ENCODE results near the gene MPP3.

The MPP3 gene

DNA sequence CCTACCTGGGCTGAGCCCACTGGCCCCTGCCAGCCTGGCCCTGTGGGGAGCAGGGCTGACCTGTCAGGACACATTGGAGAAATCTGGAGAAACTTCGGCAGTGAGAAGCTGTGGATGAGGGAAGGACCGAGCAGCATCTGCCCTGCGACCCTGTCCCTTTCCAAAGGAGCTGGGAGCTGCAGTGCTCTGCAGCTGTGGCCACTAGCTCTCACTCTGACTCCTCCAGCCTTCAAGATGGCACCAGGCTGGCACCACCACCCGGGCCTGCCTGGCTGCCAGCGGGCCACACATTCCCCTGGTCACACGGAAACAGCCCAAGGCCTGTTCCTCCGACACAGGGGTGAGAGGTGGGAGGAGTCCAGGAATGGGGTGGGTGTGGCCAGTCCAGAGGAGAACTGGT, 44.1 kb upstream of the MPP3 start:
- H3K4me3 ChIP-seq (ENCODE audit: low read depth, low read length) = no peak overlapping the region
- H3K4me1 ChIP-seq (ENCODE audit: control insufficient read depth, insufficient read depth, low read length) = no peaks in the 10 kb centered on the region; the same call in 1 of the 2 replicates
- H3K27ac ChIP-seq (ENCODE audit: extremely low read depth, low read depth, low read length) = no peak overlapping the region
- CTCF ChIA-PET = interaction anchor here (0.7 to 6.1 kb wide), 11 partner anchors 9 to 165 kb away, joined by 4 to 106 read pairs (median 37); partner anchors contain the start of genes CD300LG and PPY
- peaks cover 3 to 41% of the 10 kb centered on the region in 2 experiments; a peak in 2 of 3 replicates for H3K36me3 ChIP-seq (ENCODE audit: control insufficient read depth in 2 of 2, insufficient read depth in 1 of 2, low read length in 2 of 2)
- TF ChIP-seq KLF9 (tag by site-specific recombination; IDR thresholded peaks at IDR 0.05; ENCODE audit: low read depth) (0 out of 2 replicates have a peak, but pooled peaks have one; percentile 42), ZNF701 (tag by site-specific recombination; IDR thresholded peaks at IDR 0.05) (no peak)
- H3K9me3 ChIP-seq (ENCODE audit: control insufficient read depth, insufficient read depth, low read depth, low read length) = no peaks in the 10 kb centered on the region
- POLR2A ChIA-PET = interaction anchor here (1.3 kb wide), 1 partner anchor 62 kb away, joined by 3 read pairs; no protein-coding TSS in a partner anchor

DNA sequence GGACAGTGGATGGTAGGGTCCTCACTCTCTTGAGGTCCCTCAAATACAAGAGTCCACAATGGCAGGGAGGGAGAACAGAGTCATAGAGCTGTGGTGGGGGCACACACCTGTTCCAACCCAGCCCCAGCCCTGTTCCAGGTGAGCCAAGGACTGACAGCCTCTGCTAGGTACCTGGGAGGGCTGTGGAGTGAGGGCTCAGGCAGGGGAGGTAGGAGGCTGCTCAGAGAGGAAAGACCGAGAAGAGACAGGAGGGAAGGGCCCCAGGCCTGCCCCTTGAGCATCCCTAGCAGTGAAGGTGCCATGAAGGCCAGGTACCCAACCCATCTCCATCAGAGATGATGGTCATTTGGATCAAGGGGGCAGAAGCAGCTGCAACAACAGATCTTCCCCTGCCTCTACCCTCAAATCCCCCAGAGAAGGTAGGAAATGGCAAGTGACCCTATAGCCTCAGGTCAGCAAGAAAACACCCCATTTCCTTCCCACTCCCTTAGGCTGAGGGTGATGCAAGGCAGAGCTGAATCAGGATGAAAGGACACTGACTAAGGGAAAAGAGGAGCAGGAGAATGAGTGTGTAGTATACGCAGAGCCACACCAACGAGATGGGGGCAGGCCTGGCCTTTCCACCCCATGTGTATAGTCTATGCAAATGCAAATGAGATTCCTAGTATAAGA, 42.7 kb upstream of the MPP3 start:
- CTCF ChIA-PET = interaction anchor here (0.5 to 3.7 kb wide), 3 partner anchors 30 to 203 kb away, joined by 3 to 55 read pairs (median 5); no protein-coding TSS in a partner anchor
- no peak for TF ChIP-seq ZNF266 (tag by site-specific recombination; IDR thresholded peaks at IDR 0.05; ENCODE audit: low read depth)
- POLR2A ChIA-PET = no interaction called here
- no peak overlapping the region for H3K27ac ChIP-seq (ENCODE audit: extremely low read depth, low read depth, low read length)
- H3K4me1 ChIP-seq (ENCODE audit: control insufficient read depth, insufficient read depth, low read length) = no peaks in the 10 kb centered on the region; the same call in 1 of the 2 replicates
- peaks cover 3 to 27% of the 10 kb centered on the region in 2 experiments; a peak in 2 of 3 replicates for H3K36me3 ChIP-seq (ENCODE audit: control insufficient read depth in 2 of 2, insufficient read depth in 1 of 2, low read length in 2 of 2)
- no peaks in the 10 kb centered on the region for H3K9me3 ChIP-seq (ENCODE audit: control insufficient read depth, insufficient read depth, low read depth, low read length)
- no peak overlapping the region for H3K4me3 ChIP-seq (ENCODE audit: low read depth, low read length)

DNA sequence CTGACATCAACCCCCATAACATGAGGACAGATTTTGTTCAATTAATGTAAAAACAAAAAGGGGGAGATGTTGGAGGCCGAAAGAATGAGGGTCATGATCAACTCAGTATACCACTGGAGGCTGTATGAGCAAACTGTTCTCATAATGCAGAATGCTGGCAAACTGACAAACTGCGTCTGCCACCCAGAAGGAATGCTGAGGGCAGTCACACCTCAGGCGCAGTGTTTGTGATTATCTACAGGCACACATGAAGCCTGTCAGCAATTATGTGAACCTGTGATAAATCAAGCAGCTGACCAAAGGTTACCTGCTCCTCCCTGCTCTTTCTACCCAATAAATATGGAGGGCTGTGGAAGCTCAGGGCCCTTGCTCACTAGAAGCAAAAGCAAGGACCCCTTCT, 41.3 kb upstream of the MPP3 start:
- Histone ChIP-seq H3K36me3 (ENCODE audit: control insufficient read depth in 2 of 2, insufficient read depth in 1 of 2, low read length in 2 of 2) (peaks cover 0 to 18% of the 10 kb centered on the region in 2 experiments; a peak in 2 of 3 replicates), H3K4me1 (ENCODE audit: control insufficient read depth, insufficient read depth, low read length) (no peaks in the 10 kb centered on the region; the same call in 1 of the 2 replicates), H3K9me3 (ENCODE audit: control insufficient read depth, insufficient read depth, low read depth, low read length) (no peaks in the 10 kb centered on the region), H3K4me3 (ENCODE audit: low read depth, low read length) (no peak overlapping the region), H3K27ac (ENCODE audit: extremely low read depth, low read depth, low read length) (no peak overlapping the region)
- ChIA-PET POLR2A (no interaction called here), CTCF (interaction anchor here (0.6 to 1.8 kb wide), 5 partner anchors 28 to 168 kb away, joined by 3 to 5 read pairs (median 4); no protein-coding TSS in a partner anchor)
- TF ChIP-seq HOXA7 (CRISPR knock-in tag; IDR thresholded peaks at IDR 0.05; ENCODE audit: borderline replicate concordance) (no peak), MZF1 (tag by site-specific recombination; IDR thresholded peaks at IDR 0.05; ENCODE audit: borderline replicate concordance) (no peak), ZBTB21 (tag by site-specific recombination; IDR thresholded peaks at IDR 0.05) (no peak), TCF7L2 (IDR thresholded peaks at IDR 0.05; ENCODE audit: borderline replicate concordance, low read depth, low read length) (no peak), ZNF341 (tag by site-specific recombination; IDR thresholded peaks at IDR 0.05; ENCODE audit: low read depth) (no peak), ZBTB1 (tag by site-specific recombination; IDR thresholded peaks at IDR 0.05) (no peak), ZSCAN23 (tag by site-specific recombination; IDR thresholded peaks at IDR 0.05) (no peak), ZNF394 (tag by site-specific recombination; IDR thresholded peaks at IDR 0.05; ENCODE audit: borderline replicate concordance) (no peak), SETDB1 (IDR thresholded peaks at IDR 0.05; ENCODE audit: insufficient read length, low read length) (no peak), GLIS1 (tag by site-specific recombination; IDR thresholded peaks at IDR 0.05) (no peak), ZNF558 (tag by site-specific recombination; IDR thresholded peaks at IDR 0.05) (no peak), ZNF274 (IDR thresholded peaks at IDR 0.05; ENCODE audit: low read length) (no peak), ZNF274 (tag by site-specific recombination; IDR thresholded peaks at IDR 0.05; ENCODE audit: borderline replicate concordance) (no peak), SP3 (tag by site-specific recombination; IDR thresholded peaks at IDR 0.05) (no peak), ZNF433 (tag by site-specific recombination; IDR thresholded peaks at IDR 0.05; ENCODE audit: low read depth) (no peak), ZNF473 (tag by site-specific recombination; IDR thresholded peaks at IDR 0.05) (no peak), ZNF214 (tag by site-specific recombination; IDR thresholded peaks at IDR 0.05; ENCODE audit: borderline replicate concordance) (no peak), ZNF175 (tag by site-specific recombination; IDR thresholded peaks at IDR 0.05) (no peak)
- TF ChIP-seq, protein P1, sequence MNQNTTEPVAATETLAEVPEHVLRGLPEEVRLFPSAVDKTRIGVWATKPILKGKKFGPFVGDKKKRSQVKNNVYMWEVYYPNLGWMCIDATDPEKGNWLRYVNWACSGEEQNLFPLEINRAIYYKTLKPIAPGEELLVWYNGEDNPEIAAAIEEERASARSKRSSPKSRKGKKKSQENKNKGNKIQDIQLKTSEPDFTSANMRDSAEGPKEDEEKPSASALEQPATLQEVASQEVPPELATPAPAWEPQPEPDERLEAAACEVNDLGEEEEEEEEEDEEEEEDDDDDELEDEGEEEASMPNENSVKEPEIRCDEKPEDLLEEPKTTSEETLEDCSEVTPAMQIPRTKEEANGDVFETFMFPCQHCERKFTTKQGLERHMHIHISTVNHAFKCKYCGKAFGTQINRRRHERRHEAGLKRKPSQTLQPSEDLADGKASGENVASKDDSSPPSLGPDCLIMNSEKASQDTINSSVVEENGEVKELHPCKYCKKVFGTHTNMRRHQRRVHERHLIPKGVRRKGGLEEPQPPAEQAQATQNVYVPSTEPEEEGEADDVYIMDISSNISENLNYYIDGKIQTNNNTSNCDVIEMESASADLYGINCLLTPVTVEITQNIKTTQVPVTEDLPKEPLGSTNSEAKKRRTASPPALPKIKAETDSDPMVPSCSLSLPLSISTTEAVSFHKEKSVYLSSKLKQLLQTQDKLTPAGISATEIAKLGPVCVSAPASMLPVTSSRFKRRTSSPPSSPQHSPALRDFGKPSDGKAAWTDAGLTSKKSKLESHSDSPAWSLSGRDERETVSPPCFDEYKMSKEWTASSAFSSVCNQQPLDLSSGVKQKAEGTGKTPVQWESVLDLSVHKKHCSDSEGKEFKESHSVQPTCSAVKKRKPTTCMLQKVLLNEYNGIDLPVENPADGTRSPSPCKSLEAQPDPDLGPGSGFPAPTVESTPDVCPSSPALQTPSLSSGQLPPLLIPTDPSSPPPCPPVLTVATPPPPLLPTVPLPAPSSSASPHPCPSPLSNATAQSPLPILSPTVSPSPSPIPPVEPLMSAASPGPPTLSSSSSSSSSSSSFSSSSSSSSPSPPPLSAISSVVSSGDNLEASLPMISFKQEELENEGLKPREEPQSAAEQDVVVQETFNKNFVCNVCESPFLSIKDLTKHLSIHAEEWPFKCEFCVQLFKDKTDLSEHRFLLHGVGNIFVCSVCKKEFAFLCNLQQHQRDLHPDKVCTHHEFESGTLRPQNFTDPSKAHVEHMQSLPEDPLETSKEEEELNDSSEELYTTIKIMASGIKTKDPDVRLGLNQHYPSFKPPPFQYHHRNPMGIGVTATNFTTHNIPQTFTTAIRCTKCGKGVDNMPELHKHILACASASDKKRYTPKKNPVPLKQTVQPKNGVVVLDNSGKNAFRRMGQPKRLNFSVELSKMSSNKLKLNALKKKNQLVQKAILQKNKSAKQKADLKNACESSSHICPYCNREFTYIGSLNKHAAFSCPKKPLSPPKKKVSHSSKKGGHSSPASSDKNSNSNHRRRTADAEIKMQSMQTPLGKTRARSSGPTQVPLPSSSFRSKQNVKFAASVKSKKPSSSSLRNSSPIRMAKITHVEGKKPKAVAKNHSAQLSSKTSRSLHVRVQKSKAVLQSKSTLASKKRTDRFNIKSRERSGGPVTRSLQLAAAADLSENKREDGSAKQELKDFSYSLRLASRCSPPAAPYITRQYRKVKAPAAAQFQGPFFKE (tag by site-specific recombination; IDR thresholded peaks at IDR 0.05; ENCODE audit: borderline replicate concordance) = no peak
- TF ChIP-seq, protein P2, sequence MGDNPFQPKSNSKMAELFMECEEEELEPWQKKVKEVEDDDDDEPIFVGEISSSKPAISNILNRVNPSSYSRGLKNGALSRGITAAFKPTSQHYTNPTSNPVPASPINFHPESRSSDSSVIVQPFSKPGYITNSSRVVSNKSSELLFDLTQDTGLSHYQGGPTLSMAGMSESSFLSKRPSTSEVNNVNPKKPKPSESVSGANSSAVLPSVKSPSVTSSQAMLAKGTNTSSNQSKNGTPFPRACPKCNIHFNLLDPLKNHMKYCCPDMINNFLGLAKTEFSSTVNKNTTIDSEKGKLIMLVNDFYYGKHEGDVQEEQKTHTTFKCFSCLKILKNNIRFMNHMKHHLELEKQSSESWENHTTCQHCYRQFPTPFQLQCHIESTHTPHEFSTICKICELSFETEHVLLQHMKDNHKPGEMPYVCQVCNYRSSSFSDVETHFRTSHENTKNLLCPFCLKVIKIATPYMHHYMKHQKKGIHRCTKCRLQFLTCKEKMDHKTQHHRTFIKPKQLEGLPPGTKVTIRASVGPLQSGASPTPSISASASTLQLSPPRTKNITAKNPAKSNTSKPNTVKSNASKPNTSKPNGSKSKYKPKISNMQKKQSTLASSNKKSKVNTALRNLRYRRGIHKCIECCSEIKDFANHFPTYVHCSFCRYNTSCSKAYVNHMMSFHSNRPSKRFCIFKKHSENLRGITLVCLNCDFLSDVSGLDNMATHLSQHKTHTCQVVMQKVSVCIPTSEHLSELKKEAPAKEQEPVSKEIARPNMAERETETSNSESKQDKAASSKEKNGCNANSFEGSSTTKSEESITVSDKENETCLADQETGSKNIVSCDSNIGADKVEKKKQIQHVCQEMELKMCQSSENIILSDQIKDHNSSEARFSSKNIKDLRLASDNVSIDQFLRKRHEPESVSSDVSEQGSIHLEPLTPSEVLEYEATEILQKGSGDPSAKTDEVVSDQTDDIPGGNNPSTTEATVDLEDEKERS (tag by site-specific recombination; IDR thresholded peaks at IDR 0.05) = no peak
